ENCODE results near the gene LRG1. TPM values are rescaled to one million over a fixed set of nuclear protein-coding genes. Genes with fewer than 3 reads are reported as not detected.
A peak's percentile ranks its signal among the peaks of the same experiment; 100 is the strongest.

LRG1 gene, protein sequence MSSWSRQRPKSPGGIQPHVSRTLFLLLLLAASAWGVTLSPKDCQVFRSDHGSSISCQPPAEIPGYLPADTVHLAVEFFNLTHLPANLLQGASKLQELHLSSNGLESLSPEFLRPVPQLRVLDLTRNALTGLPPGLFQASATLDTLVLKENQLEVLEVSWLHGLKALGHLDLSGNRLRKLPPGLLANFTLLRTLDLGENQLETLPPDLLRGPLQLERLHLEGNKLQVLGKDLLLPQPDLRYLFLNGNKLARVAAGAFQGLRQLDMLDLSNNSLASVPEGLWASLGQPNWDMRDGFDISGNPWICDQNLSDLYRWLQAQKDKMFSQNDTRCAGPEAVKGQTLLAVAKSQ
- 1.6 TPM for polyA plus RNA-seq (2013, experiment 1 of 2)
- 1.1 TPM for polyA plus RNA-seq (2013, experiment 2 of 2)

- no peaks in the 10 kb centered on the region for H3K36me3 ChIP-seq (ENCODE audit: control insufficient read depth, insufficient read depth, low read length)
- no peak within 1 kb of the TSS for H3K27ac ChIP-seq (ENCODE audit: low read depth, low read length, severe bottlenecking)
- WGBS, 2 experiments (ENCODE audit: insufficient coverage in 2 of 2): 84 to 88% methylated on average over 9 to 10 of the region's 14 CpGs
- H3K4me1 ChIP-seq (ENCODE audit: control insufficient read depth, insufficient read depth, low read length, poor library complexity, severe bottlenecking): no peaks in the 10 kb centered on the region
- peaks cover 5% of the 10 kb centered on the region for H3K9me3 ChIP-seq (ENCODE audit: control insufficient read depth, low read length)
- H3K4me3 ChIP-seq (ENCODE audit: extremely low read depth, insufficient read depth, low read length, poor library complexity, severe bottlenecking): no peak within 1 kb of the TSS
Observed at GRCh38 chr19:4539693-4540581, at the start of gene LRG1. Gene LRG1, minus strand, starts transcription at chr19:4540036. Its CDS starts 23 bp downstream, at chr19:4540013.

DNA sequence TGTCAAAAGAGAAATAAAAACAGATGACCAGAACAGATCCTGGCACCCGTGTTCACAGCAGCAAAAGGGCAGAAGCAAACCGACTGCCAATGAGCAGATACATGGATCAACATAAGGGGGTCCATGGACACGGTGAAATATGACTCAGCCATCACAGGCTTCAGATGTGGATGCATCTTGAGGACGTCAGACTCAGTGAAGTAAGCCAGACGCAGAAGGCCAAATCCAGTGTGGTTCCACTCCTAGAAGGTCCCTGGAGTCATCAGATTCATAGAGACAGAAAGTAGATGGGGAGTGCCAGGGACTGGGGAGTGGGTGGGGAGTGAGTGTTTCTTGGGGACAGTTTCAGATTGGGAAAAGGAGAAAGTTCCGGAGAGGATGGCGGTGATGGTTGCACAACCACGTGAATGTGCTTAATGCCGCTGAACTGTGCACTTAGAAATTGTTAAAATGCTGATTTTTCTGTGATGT, 48.5 kb upstream of the LRG1 start:
- WGBS, 2 experiments (ENCODE audit: insufficient coverage in 2 of 2): 75 to 76% methylated on average over 5 to 8 of the region's 9 CpGs
- Histone ChIP-seq H3K4me3 (ENCODE audit: extremely low read depth, insufficient read depth, low read length, poor library complexity, severe bottlenecking) (no peak overlapping the region), H3K36me3 (ENCODE audit: control insufficient read depth, insufficient read depth, low read length) (no peaks in the 10 kb centered on the region), H3K4me1 (ENCODE audit: control insufficient read depth, insufficient read depth, low read length, poor library complexity, severe bottlenecking) (peaks cover 11% of the 10 kb centered on the region), H3K27ac (ENCODE audit: low read depth, low read length, severe bottlenecking) (peak overlapping the region; percentile 59), H3K9me3 (ENCODE audit: control insufficient read depth, low read length) (no peaks in the 10 kb centered on the region)

GRCh38 chr19:4587527-4587926, 47.7 kb upstream of the LRG1 start:
- no peaks in the 10 kb centered on the region for H3K9me3 ChIP-seq (ENCODE audit: control insufficient read depth, low read length)
- H3K4me1 ChIP-seq (ENCODE audit: control insufficient read depth, insufficient read depth, low read length, poor library complexity, severe bottlenecking): peaks cover 9% of the 10 kb centered on the region
- no peak overlapping the region for H3K4me3 ChIP-seq (ENCODE audit: extremely low read depth, insufficient read depth, low read length, poor library complexity, severe bottlenecking)
- H3K36me3 ChIP-seq (ENCODE audit: control insufficient read depth, insufficient read depth, low read length): no peaks in the 10 kb centered on the region
- 86 to 100% methylated on average over 1 to 4 of the region's 6 CpGs for WGBS, 2 experiments (ENCODE audit: insufficient coverage in 2 of 2)
- no peak overlapping the region for H3K27ac ChIP-seq (ENCODE audit: low read depth, low read length, severe bottlenecking)

DNA sequence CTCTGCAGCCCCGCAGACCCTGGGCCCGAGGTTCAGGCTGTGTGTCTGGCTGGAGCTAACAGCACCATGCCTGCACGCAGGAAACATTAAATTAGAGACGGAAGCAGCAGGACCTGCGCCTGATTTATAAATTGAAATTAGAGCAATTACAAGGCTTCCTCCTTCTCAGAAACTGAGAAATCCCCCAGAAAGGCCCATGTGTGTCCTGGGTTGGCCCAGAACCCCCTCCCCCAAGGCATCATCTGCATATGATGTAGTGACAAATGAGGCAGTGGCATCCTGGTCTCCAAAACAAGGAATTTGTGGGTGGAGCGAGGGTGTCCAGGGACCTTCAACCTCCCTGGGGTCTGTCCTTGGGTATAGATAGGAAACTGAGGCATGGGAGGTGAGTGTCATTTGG, 46.9 kb upstream of the LRG1 start:
- WGBS, 2 experiments (ENCODE audit: insufficient coverage in 2 of 2): 66 to 74% methylated on average over 4 to 6 of the region's 6 CpGs
- no peak overlapping the region for H3K4me3 ChIP-seq (ENCODE audit: extremely low read depth, insufficient read depth, low read length, poor library complexity, severe bottlenecking)

GRCh38 chr19:4586245-4586644, 46.4 kb upstream of the LRG1 start:
- Histone ChIP-seq H3K9me3 (ENCODE audit: control insufficient read depth, low read length) (no peaks in the 10 kb centered on the region), H3K27ac (ENCODE audit: low read depth, low read length, severe bottlenecking) (no peak overlapping the region), H3K4me1 (ENCODE audit: control insufficient read depth, insufficient read depth, low read length, poor library complexity, severe bottlenecking) (peaks cover 9% of the 10 kb centered on the region), H3K36me3 (ENCODE audit: control insufficient read depth, insufficient read depth, low read length) (no peaks in the 10 kb centered on the region), H3K4me3 (ENCODE audit: extremely low read depth, insufficient read depth, low read length, poor library complexity, severe bottlenecking) (no peak overlapping the region)
- 83 to 85% methylated on average over 4 to 5 of the region's 6 CpGs for WGBS, 2 experiments (ENCODE audit: insufficient coverage in 2 of 2)

More for the DNA sequence above, 46.9 kb upstream of the LRG1 start:
- Histone ChIP-seq H3K27ac (ENCODE audit: low read depth, low read length, severe bottlenecking) (no peak overlapping the region), H3K4me1 (ENCODE audit: control insufficient read depth, insufficient read depth, low read length, poor library complexity, severe bottlenecking) (peaks cover 9% of the 10 kb centered on the region), H3K9me3 (ENCODE audit: control insufficient read depth, low read length) (no peaks in the 10 kb centered on the region), H3K36me3 (ENCODE audit: control insufficient read depth, insufficient read depth, low read length) (no peaks in the 10 kb centered on the region)

- WGBS, 2 experiments (ENCODE audit: insufficient coverage in 2 of 2): 100% methylated on average over 1 of the region's 1 CpG; no CpG with 5 or more reads in 1 of the 2 experiments
- no peaks in the 10 kb centered on the region for H3K36me3 ChIP-seq (ENCODE audit: control insufficient read depth, insufficient read depth, low read length)
Observed at GRCh38 chr19:4585556-4585955, 45.7 kb upstream of the LRG1 start.

DNA sequence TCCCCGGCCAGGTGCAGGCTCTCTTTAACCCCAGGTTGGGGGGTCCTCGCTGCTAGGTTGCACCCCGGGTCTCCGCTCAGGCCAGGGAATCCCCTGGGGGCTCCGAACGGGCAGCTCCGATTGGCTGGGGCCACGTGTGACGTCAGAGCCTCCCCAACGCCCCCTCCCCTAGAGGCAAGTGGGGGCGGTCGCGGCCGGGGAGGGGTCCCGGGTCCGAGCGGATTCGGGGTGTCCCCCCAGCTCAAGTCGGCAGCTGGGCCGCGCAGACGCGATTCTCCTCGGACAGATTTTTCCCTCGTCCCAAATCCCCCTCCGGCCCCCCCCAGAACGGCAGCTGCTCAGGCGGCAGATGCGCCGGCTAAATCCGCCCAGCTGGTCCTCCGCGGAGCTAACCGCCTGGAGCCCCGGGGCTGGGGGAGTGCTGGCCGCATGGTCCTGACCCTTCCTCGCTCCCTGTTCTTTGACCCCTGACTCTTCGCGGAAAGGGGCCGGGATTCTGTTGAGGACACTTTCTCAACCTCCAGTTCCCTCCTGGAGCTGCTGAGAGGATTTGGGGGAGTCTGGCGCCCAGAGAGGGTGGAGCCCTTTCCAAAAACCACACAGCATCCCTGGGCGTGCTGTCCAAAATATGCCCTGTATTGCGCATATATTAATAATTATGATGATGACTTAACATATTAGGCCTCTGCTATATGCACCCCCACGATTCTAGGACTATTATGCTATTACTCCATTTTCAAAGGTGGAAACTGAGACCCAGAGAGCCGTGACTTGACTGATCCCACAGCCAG, 45.0 kb upstream of the LRG1 start:
- Histone ChIP-seq H3K9me3 (ENCODE audit: control insufficient read depth, low read length) (no peaks in the 10 kb centered on the region), H3K36me3 (ENCODE audit: control insufficient read depth, insufficient read depth, low read length) (no peaks in the 10 kb centered on the region), H3K4me1 (ENCODE audit: control insufficient read depth, insufficient read depth, low read length, poor library complexity, severe bottlenecking) (peaks cover 13% of the 10 kb centered on the region), H3K4me3 (ENCODE audit: extremely low read depth, insufficient read depth, low read length, poor library complexity, severe bottlenecking) (peak overlapping the region; percentile 49), H3K27ac (ENCODE audit: low read depth, low read length, severe bottlenecking) (no peak overlapping the region)
- WGBS, 2 experiments (ENCODE audit: insufficient coverage in 2 of 2): 3 to 7% methylated on average over 26 to 35 of the region's 45 CpGs

More at GRCh38 chr19:4585556-4585955, 45.7 kb upstream of the LRG1 start:
- Histone ChIP-seq H3K4me1 (ENCODE audit: control insufficient read depth, insufficient read depth, low read length, poor library complexity, severe bottlenecking) (peaks cover 13% of the 10 kb centered on the region), H3K27ac (ENCODE audit: low read depth, low read length, severe bottlenecking) (no peak overlapping the region), H3K9me3 (ENCODE audit: control insufficient read depth, low read length) (no peaks in the 10 kb centered on the region), H3K4me3 (ENCODE audit: extremely low read depth, insufficient read depth, low read length, poor library complexity, severe bottlenecking) (no peak overlapping the region)

GRCh38 chr19:4583961-4584669, 44.3 kb upstream of the LRG1 start:
- Histone ChIP-seq H3K4me3 (ENCODE audit: extremely low read depth, insufficient read depth, low read length, poor library complexity, severe bottlenecking) (peak overlapping the region; percentile 49), H3K9me3 (ENCODE audit: control insufficient read depth, low read length) (no peaks in the 10 kb centered on the region), H3K27ac (ENCODE audit: low read depth, low read length, severe bottlenecking) (no peak overlapping the region), H3K36me3 (ENCODE audit: control insufficient read depth, insufficient read depth, low read length) (no peaks in the 10 kb centered on the region), H3K4me1 (ENCODE audit: control insufficient read depth, insufficient read depth, low read length, poor library complexity, severe bottlenecking) (peaks cover 13% of the 10 kb centered on the region)
- 3 to 5% methylated on average over 36 to 47 of the region's 49 CpGs for WGBS, 2 experiments (ENCODE audit: insufficient coverage in 2 of 2)

GRCh38 chr19:4582980-4583842, 43.4 kb upstream of the LRG1 start:
- no peak overlapping the region for H3K4me3 ChIP-seq (ENCODE audit: extremely low read depth, insufficient read depth, low read length, poor library complexity, severe bottlenecking)
- peaks cover 13% of the 10 kb centered on the region for H3K4me1 ChIP-seq (ENCODE audit: control insufficient read depth, insufficient read depth, low read length, poor library complexity, severe bottlenecking)
- H3K36me3 ChIP-seq (ENCODE audit: control insufficient read depth, insufficient read depth, low read length): no peaks in the 10 kb centered on the region
- H3K9me3 ChIP-seq (ENCODE audit: control insufficient read depth, low read length): no peaks in the 10 kb centered on the region
- H3K27ac ChIP-seq (ENCODE audit: low read depth, low read length, severe bottlenecking): no peak overlapping the region
- 75 to 76% methylated on average over 16 of the region's 16 CpGs for WGBS, 2 experiments (ENCODE audit: insufficient coverage in 2 of 2)
